VCaP (cell line): ENCODE data around the gene METRN.

Source experiments
- H3K27ac ChIP-seq: fragments of 450-650 bp; 2 replicates; pipeline ENCODE4 v1.5.1; 2017
- TF ChIP-seq, protein P1 (sequence below): fragments of 450-650 bp; conservative IDR thresholded peaks from 2 replicates; pipeline ENCODE4 v1.5.1; 2017; ENCODE audit warnings: mild to moderate bottlenecking, moderate library complexity

Gene METRN

DNA sequence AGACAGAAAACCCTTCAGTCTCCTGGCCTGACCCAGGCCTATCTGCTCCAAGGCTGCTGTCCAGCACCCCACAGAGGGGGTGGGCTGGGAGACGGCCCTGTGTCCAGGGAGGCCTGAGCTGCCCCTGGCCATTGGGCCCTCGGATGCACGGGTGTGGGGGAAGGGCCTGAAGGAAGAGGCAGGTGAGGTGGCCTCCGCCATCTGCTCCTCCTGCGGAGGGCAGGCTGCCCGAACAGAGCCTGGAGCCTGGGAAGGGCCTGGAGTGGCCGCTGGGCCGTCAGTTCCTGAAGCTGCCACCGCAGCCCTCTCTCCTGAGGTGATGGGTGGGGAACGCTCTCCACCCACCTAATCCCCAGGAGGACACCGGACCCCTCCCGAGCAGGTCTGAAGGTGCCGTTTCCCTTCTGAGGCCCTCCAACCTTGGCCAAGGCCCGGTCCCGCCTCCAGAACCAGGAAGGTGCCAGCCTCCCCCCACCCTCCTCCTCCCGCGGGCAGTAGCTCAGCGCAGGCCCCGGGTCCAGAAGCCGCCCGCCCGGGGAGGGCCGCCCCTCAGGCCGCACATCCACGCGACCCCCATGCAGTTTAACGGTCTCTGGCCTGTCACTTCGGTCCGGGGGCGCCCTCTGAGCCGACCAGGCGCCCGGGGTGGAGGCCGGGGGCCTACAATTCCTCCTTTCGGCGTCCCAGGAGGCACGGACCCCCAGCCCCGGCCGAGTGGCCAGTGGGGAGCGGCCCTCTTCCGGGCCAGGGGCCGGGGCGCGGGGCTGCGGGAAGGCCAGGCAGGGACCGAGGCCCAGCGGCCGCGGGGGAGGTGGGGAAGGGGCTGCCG, 10.2 kb upstream of the METRN start:
- H3K27ac ChIP-seq, result peak overlapping the region; percentile 87
- TF ChIP-seq, protein P1, sequence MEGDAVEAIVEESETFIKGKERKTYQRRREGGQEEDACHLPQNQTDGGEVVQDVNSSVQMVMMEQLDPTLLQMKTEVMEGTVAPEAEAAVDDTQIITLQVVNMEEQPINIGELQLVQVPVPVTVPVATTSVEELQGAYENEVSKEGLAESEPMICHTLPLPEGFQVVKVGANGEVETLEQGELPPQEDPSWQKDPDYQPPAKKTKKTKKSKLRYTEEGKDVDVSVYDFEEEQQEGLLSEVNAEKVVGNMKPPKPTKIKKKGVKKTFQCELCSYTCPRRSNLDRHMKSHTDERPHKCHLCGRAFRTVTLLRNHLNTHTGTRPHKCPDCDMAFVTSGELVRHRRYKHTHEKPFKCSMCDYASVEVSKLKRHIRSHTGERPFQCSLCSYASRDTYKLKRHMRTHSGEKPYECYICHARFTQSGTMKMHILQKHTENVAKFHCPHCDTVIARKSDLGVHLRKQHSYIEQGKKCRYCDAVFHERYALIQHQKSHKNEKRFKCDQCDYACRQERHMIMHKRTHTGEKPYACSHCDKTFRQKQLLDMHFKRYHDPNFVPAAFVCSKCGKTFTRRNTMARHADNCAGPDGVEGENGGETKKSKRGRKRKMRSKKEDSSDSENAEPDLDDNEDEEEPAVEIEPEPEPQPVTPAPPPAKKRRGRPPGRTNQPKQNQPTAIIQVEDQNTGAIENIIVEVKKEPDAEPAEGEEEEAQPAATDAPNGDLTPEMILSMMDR, result no peak

- TF ChIP-seq, protein P1, result no peak
- peak within 1 kb of the TSS; percentile 87 for H3K27ac ChIP-seq
Observed at GRCh38 chr16:705431-706188, 9.3 kb upstream of the METRN start, which contains the start of gene FBXL16. Gene FBXL16, minus strand, starts transcription at chr16:705801. Its CDS starts 8,396 bp downstream, at chr16:697405.

DNA sequence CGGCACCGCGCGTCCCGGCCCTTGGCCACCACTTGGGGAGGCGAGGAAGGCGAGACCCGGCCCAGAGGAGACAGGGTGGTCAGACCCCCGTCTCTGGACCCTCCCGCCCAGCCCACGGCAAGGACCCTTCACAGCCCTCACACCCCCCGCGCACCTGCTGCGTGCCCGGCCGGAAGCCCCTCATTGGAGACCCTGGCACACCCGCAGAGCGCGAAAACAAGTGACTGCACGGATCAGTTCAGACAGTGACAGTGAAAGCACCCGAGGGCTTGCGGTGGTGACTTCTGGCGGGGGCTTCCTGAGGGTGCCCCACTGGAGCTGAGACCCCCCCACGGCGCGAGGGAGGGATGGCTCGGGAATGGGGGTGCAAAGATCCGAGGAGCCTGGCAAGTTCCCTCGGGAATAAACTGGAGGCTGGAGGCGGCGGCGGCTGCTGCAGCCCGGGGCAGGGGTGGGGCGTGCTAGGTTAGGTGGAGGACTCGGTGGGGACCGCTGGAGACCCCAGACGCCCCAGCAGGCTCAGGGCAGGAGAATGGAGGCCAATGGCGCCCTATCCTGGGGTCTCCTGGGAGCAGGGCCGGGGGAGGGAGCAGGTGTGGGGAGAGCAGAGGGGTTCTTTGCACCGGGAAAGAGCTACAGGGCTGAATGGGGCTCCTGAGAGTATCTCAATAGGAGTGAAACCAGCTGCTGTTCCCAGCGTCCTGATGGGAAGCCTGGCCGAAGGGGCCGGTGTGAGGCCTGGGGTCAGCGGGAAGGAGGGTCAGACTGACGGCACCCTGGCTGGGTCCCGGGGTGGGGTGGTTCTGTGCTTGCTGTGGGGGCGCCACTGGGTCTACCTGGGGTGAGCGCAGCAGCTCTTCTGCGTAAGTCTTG, 8.5 kb upstream of the METRN start:
- TF ChIP-seq, protein P1, result no peak

GRCh38 chr16:707062-707538, 7.8 kb upstream of the METRN start:
- no peak overlapping the region for H3K27ac ChIP-seq

More for the DNA sequence above, 8.5 kb upstream of the METRN start:
- peak overlapping the region; percentile 87 for H3K27ac ChIP-seq

GRCh38 chr16:708019-708418, 6.9 kb upstream of the METRN start:
- no peak overlapping the region for H3K27ac ChIP-seq
- TF ChIP-seq, protein P1, result no peak

More at GRCh38 chr16:707062-707538, 7.8 kb upstream of the METRN start:
- TF ChIP-seq, protein P1, result no peak

DNA sequence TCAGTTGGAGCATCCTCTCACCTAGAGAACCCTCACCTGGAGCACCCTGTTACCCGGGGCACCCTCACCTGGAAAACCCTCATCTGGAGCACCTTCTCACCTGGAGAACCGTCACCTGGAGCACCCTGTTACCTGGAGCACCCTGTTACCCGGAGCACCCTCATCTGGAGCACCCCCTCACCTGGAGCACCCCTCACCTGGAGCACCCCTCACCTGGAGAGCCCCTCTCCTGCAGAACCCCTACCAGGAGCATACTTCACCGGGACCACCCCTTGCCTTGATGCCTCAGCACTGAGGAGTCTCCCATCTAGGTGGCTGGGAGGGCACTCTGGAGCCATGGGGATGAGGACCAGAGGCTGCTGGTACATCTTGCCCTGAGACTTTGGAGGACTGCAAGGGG, 6.0 kb upstream of the METRN start:
- H3K27ac ChIP-seq, result no peak overlapping the region
- TF ChIP-seq, protein P1, result no peak
